WTC11 (cell line): ENCODE measurements around the gene WDFY3. TPM values are rescaled to one million over a fixed set of nuclear protein-coding genes. Genes with fewer than 3 reads are reported as not detected.
A peak's percentile ranks its signal among the peaks of the same experiment; 100 is the strongest.

Experiments used
- ATAC-seq: fragments of 200-7000 bp; cut with Tn5 transposase; 2 replicates; pipeline ENCODE4 v1.10.0; 2021; ENCODE audit warnings: mild to moderate bottlenecking, moderate library complexity
- CTCF ChIA-PET: fragments of 300-600 bp; sonication (Branson Sonifier 250); formaldehyde crosslinking; loops from one replicate; lab custom pipeline; 2021; ENCODE audit warnings: antibody characterized with exemption; lab: Charles Lee
- POLR2A ChIA-PET: fragments of 350-600 bp; sonication (Branson Sonifier 250); formaldehyde crosslinking; loops from one replicate; lab custom pipeline; 2021; ENCODE audit warnings: antibody characterized with exemption; lab: Charles Lee
- DNase-seq: peaks from one replicate; pipeline ENCODE4 v3.0.0; 2021; ENCODE audit warnings: low spot score
- H3K27ac Mint-ChIP-seq: 2 replicates; pipeline ENCODE4 v1.8.0; 2021; ENCODE audit warnings: mixed read lengths
- H3K27me3 Mint-ChIP-seq: 2 replicates; pipeline ENCODE4 v1.8.0; 2021; ENCODE audit warnings: low read depth, mild to moderate bottlenecking, moderate library complexity, mixed read lengths
- H3K36me3 Mint-ChIP-seq: 2 replicates; pipeline ENCODE4 v1.8.0; 2021; ENCODE audit warnings: mixed read lengths
- H3K4me1 Mint-ChIP-seq: 2 replicates; pipeline ENCODE4 v1.8.0; 2022; ENCODE audit warnings: mixed read lengths
- H3K4me3 Mint-ChIP-seq: 2 replicates; pipeline ENCODE4 v1.8.0; 2021; ENCODE audit warnings: mild to moderate bottlenecking, moderate library complexity, mixed read lengths
- H3K9me3 Mint-ChIP-seq: 2 replicates; pipeline ENCODE4 v1.8.0; 2021; ENCODE audit warnings: mixed read lengths
- CBFB ChIP-seq: sonication (generic); formaldehyde crosslinking; IDR thresholded peaks from 2 replicates; pipeline ENCODE4 v1.8.1; 2022; ENCODE audit warnings: mild to moderate bottlenecking, low read depth, missing genetic modification reagents
- CREB1 ChIP-seq: sonication (generic); formaldehyde crosslinking; IDR thresholded peaks from 2 replicates; pipeline ENCODE4 v1.8.0; 2023; ENCODE audit warnings: mild to moderate bottlenecking, missing genetic modification reagents
- CREM ChIP-seq: sonication (generic); formaldehyde crosslinking; IDR thresholded peaks from 2 replicates; pipeline ENCODE4 v1.8.1; 2022; ENCODE audit warnings: mild to moderate bottlenecking, missing genetic modification reagents, moderate library complexity
- CTCF ChIP-seq: fragments of 200-600 bp; IDR thresholded peaks from 2 replicates; pipeline ENCODE4 v1.8.0; 2022; ENCODE audit warnings: antibody characterized with exemption
- ELF4 ChIP-seq: sonication (generic); formaldehyde crosslinking; IDR thresholded peaks from 2 replicates; pipeline ENCODE4 v1.8.1; 2022; ENCODE audit warnings: low read depth, mild to moderate bottlenecking, moderate library complexity, missing genetic modification reagents
- EMX1 ChIP-seq: fragments of 250-450 bp; sonication (Bioruptor Pico); IDR thresholded peaks from 2 replicates; pipeline ENCODE4 v1.8.0; 2021; ENCODE audit warnings: mild to moderate bottlenecking
- ERG ChIP-seq: fragments of 250-450 bp; sonication (Bioruptor Pico); IDR thresholded peaks from 2 replicates; pipeline ENCODE4 v1.8.0; 2021; ENCODE audit warnings: mild to moderate bottlenecking
- ESRRA ChIP-seq: sonication (generic); formaldehyde crosslinking; IDR thresholded peaks from 2 replicates; pipeline ENCODE4 v1.8.1; 2022; ENCODE audit warnings: mild to moderate bottlenecking, missing genetic modification reagents, borderline replicate concordance
- ETV6 ChIP-seq: sonication (generic); formaldehyde crosslinking; IDR thresholded peaks from 2 replicates; pipeline ENCODE4 v1.8.1; 2022; ENCODE audit warnings: mild to moderate bottlenecking, missing genetic modification reagents
- IRF2 ChIP-seq: sonication (generic); formaldehyde crosslinking; IDR thresholded peaks from 2 replicates; pipeline ENCODE4 v1.8.0; 2022; ENCODE audit warnings: low read depth, missing genetic modification reagents, borderline replicate concordance
- MAX ChIP-seq: sonication (generic); formaldehyde crosslinking; IDR thresholded peaks from 2 replicates; pipeline ENCODE4 v1.8.0; 2022; ENCODE audit warnings: mild to moderate bottlenecking, missing genetic modification reagents
- MLX ChIP-seq: sonication (generic); formaldehyde crosslinking; IDR thresholded peaks from 2 replicates; pipeline ENCODE4 v1.8.1; 2023; ENCODE audit warnings: mild to moderate bottlenecking, missing genetic modification reagents, moderate library complexity
- NR2C2 ChIP-seq: sonication (generic); formaldehyde crosslinking; IDR thresholded peaks from 2 replicates; pipeline ENCODE4 v1.8.0; 2022; ENCODE audit warnings: mild to moderate bottlenecking, missing genetic modification reagents
- NR3C1 ChIP-seq: sonication (generic); formaldehyde crosslinking; conservative IDR thresholded peaks from 2 replicates; pipeline ENCODE4 v1.8.1; 2023; ENCODE audit warnings: low read depth, mild to moderate bottlenecking, missing genetic modification reagents
- PREB ChIP-seq: sonication (generic); formaldehyde crosslinking; IDR thresholded peaks from 2 replicates; pipeline ENCODE4 v1.8.1; 2022; ENCODE audit warnings: mild to moderate bottlenecking, missing genetic modification reagents, moderate library complexity, borderline replicate concordance
- PRRX2 ChIP-seq: fragments of 250-450 bp; sonication (Bioruptor Pico); IDR thresholded peaks from 2 replicates; pipeline ENCODE4 v1.8.0; 2021; ENCODE audit warnings: mild to moderate bottlenecking
- RORB ChIP-seq: fragments of 250-450 bp; sonication (Bioruptor Pico); IDR thresholded peaks from 2 replicates; pipeline ENCODE4 v1.9.0; 2021; ENCODE audit warnings: mild to moderate bottlenecking
- USF1 ChIP-seq: sonication (generic); formaldehyde crosslinking; IDR thresholded peaks from 2 replicates; pipeline ENCODE4 v1.8.0; 2022; ENCODE audit warnings: mild to moderate bottlenecking, missing genetic modification reagents
- USF2 ChIP-seq: sonication (generic); formaldehyde crosslinking; IDR thresholded peaks from 2 replicates; pipeline ENCODE4 v1.8.1; 2023; ENCODE audit warnings: mild to moderate bottlenecking, missing genetic modification reagents, moderate library complexity
- ZBTB43 ChIP-seq: sonication (generic); formaldehyde crosslinking; IDR thresholded peaks from 2 replicates; pipeline ENCODE4 v1.8.1; 2023; ENCODE audit warnings: mild to moderate bottlenecking, missing genetic modification reagents
- ZNF121 ChIP-seq: sonication (generic); formaldehyde crosslinking; IDR thresholded peaks from 2 replicates; pipeline ENCODE4 v1.8.0; 2023; ENCODE audit warnings: missing genetic modification reagents
- ZNF671 ChIP-seq: fragments of 250-450 bp; sonication (Bioruptor Pico); IDR thresholded peaks from 2 replicates; pipeline ENCODE4 v1.8.0; 2021; ENCODE audit warnings: mild to moderate bottlenecking
- total RNA-seq: library from RNA; stranded (reverse); gene quantifications from 3 replicates; pipeline ENCODE4 v1.2.3, GENCODE V29; 2021

Gene WDFY3
- total RNA-seq, 1 experiment from 2014 or later = 77.2 TPM

GRCh38 chr4:85005865-85006377 lies 39.4 kb upstream of the WDFY3 start:
- Mint-ChIP-seq H3K27ac (no peak overlapping the region), H3K9me3 (peaks cover 11% of the 10 kb centered on the region; the same call in 1 of the 2 replicates), H3K4me3 (no peak overlapping the region), H3K4me1 (peaks cover 2% of the 10 kb centered on the region; the same call in 1 of the 2 replicates), H3K27me3 (no peaks in the 10 kb centered on the region), H3K36me3 (no peaks in the 10 kb centered on the region)
- CTCF ChIA-PET = no interaction called here
- no peak for TF ChIP-seq IRF2 (CRISPR knock-in tag)
- no peak for TF ChIP-seq RORB (CRISPR knock-in tag)
- TF ChIP-seq MAX (CRISPR knock-in tag) = no peak
- TF ChIP-seq ZNF671 = no peak
- ATAC-seq = no peak
- POLR2A ChIA-PET = no interaction called here
- DNase-seq = no peak

- H3K4me1 Mint-ChIP-seq = no peaks in the 10 kb centered on the region; the same call in 1 of the 2 replicates
- ATAC-seq = no peak
- CTCF ChIA-PET = no interaction called here
Measured at GRCh38 chr4:85000343-85000742, 33.9 kb upstream of the WDFY3 start.

GRCh38 chr4:84995386-84995785 lies 28.9 kb upstream of the WDFY3 start:
- no peak for TF ChIP-seq NR2C2 (CRISPR knock-in tag)
- TF ChIP-seq, all 79 proteins: peak for 0
- DNase-seq = no peak
- H3K27me3 Mint-ChIP-seq = no peaks in the 10 kb centered on the region
- POLR2A ChIA-PET = no interaction called here
- no peak overlapping the region for H3K27ac Mint-ChIP-seq
- no peak overlapping the region for H3K4me3 Mint-ChIP-seq
- no peak for ATAC-seq
- no peaks in the 10 kb centered on the region for H3K36me3 Mint-ChIP-seq
- CTCF ChIA-PET = no interaction called here
- no peaks in the 10 kb centered on the region; the same call in 1 of the 2 replicates for H3K4me1 Mint-ChIP-seq
- H3K9me3 Mint-ChIP-seq = peaks cover 10% of the 10 kb centered on the region

More at GRCh38 chr4:85000343-85000742, 33.9 kb upstream of the WDFY3 start:
- POLR2A ChIA-PET = no interaction called here
- no peaks in the 10 kb centered on the region for H3K36me3 Mint-ChIP-seq
- no peak overlapping the region for H3K4me3 Mint-ChIP-seq
- TF ChIP-seq ERG (CRISPR knock-in tag) = no peak
- no peak for TF ChIP-seq ELF4 (CRISPR knock-in tag)
- TF ChIP-seq CTCF = no peak
- no peak for TF ChIP-seq PRRX2
- TF ChIP-seq ETV6 (CRISPR knock-in tag) = no peak
- no peak for TF ChIP-seq ESRRA (CRISPR knock-in tag)
- no peak for TF ChIP-seq CBFB (CRISPR knock-in tag)
- TF ChIP-seq CREM (CRISPR knock-in tag) = no peak
- no peak for TF ChIP-seq ZNF121
- TF ChIP-seq, all 79 proteins: peak for 0
- no peaks in the 10 kb centered on the region for H3K27me3 Mint-ChIP-seq
- H3K9me3 Mint-ChIP-seq = 0 out of 2 replicates have a peak, but pooled peaks cover 7% of the 10 kb centered on the region
- DNase-seq = no peak
- no peak overlapping the region for H3K27ac Mint-ChIP-seq

GRCh38 chr4:84994280-84994679 lies 27.8 kb upstream of the WDFY3 start:
- no peak for DNase-seq
- Mint-ChIP-seq H3K4me3 (peak overlapping the region; percentile 50), H3K4me1 (no peaks in the 10 kb centered on the region; the same call in 1 of the 2 replicates), H3K27ac (no peak overlapping the region), H3K9me3 (peaks cover 13% of the 10 kb centered on the region), H3K36me3 (no peaks in the 10 kb centered on the region), H3K27me3 (peaks cover 3% of the 10 kb centered on the region)
- CTCF ChIA-PET = no interaction called here
- POLR2A ChIA-PET = interaction anchor here (0.6 kb wide), 1 partner anchor 42 kb away, joined by 3 read pairs; no protein-coding TSS in a partner anchor
- peak; percentile 85 for ATAC-seq
- TF ChIP-seq CREB1 (CRISPR knock-in tag) (no peak), ZBTB43 (no peak), CREM (CRISPR knock-in tag) (no peak), USF2 (CRISPR knock-in tag) (no peak), IRF2 (CRISPR knock-in tag) (no peak), USF1 (CRISPR knock-in tag) (no peak), NR3C1 (CRISPR knock-in tag) (no peak), MLX (CRISPR knock-in tag) (no peak), EMX1 (no peak), PREB (CRISPR knock-in tag) (no peak)
